Mesodermal cell (in vitro differentiated cells): ENCODE results near the gene CHRND.

Experiments used
- H3K27ac ChIP-seq: 2 replicates; pipeline ENCODE4 v1.7.0; 2013; ENCODE audit warnings: mild to moderate bottlenecking, low read depth, low read length, moderate library complexity; ENCODE audit not compliant: severe bottlenecking
- H3K36me3 ChIP-seq: 2 replicates; pipeline ENCODE4 v1.7.1; 2013; ENCODE audit warnings: mild to moderate bottlenecking, low read length, moderate library complexity; ENCODE audit not compliant: control insufficient read depth, insufficient read depth
- H3K4me1 ChIP-seq: one replicate; pipeline ENCODE4 v1.7.1; 2013; ENCODE audit warnings: mild to moderate bottlenecking, low read length; ENCODE audit not compliant: insufficient read depth, control insufficient read depth, poor library complexity, severe bottlenecking
- H3K4me3 ChIP-seq: 2 replicates; pipeline ENCODE4 v1.7.0; 2013; ENCODE audit warnings: low read length, control low read depth, mild to moderate bottlenecking; ENCODE audit not compliant: insufficient read depth, poor library complexity, severe bottlenecking; ENCODE audit errors: extremely low read depth
- H3K9me3 ChIP-seq: 2 replicates; pipeline ENCODE4 v1.7.1; 2013; ENCODE audit warnings: mild to moderate bottlenecking, low read length, moderate library complexity; ENCODE audit not compliant: control insufficient read depth
- WGBS, 2 experiments: methylation state at CpG; one replicate each; pipeline ENCODE4 v1.1.5; 2013; ENCODE audit warnings: missing lambda C conversion rate in 2 of 2; ENCODE audit not compliant: insufficient coverage in 2 of 2; 5-methylcytosine and 5-hydroxymethylcytosine counted together

The CHRND gene

DNA sequence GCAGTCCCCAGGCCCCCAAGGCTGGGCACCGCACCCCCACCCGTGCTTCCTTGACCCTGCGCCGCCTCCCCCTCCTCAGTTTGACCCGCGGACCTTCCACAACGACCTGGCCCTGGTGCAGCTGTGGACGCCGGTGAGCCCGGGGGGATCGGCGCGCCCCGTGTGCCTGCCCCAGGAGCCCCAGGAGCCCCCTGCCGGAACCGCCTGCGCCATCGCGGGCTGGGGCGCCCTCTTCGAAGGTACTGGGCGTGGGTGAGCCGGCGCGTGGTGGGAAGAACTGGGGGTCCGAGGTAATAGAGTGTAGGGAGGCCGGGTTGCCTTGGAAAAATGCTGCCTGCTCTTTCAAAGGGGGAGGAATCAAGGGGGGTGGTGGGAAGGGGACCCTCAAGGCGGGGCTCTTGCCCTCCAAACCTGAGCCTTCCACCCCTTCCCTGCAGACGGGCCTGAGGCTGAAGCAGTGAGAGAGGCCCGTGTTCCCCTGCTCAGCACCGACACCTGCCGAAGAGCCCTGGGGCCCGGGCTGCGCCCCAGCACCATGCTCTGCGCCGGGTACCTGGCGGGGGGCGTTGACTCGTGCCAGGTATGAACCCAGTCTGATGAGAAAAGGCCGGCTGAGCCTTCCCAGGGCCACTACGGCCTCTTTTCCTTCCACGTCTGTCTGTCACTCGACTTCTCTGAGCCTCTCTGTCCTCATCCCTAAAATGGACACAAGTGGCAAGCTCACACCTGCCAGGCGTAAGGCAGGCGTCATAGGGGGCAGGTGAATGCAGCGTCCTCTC is 3.1 kb upstream of the CHRND start:
- Histone ChIP-seq H3K4me1 (peaks cover 6% of the 10 kb centered on the region), H3K27ac (no peak overlapping the region), H3K9me3 (no peaks in the 10 kb centered on the region), H3K36me3 (no peaks in the 10 kb centered on the region), H3K4me3 (no peak overlapping the region)
- 33 to 37% methylated on average over 18 to 27 of the region's 46 CpGs for WGBS, 2 experiments

DNA sequence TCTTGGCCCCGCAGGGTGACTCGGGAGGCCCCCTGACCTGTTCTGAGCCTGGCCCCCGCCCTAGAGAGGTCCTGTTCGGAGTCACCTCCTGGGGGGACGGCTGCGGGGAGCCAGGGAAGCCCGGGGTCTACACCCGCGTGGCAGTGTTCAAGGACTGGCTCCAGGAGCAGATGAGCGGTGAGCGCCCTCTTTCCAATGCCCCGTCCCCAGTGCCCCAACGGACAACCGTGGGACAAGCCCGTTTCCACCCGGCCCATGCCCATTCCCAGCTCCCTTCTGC is 2.6 kb upstream of the CHRND start:
- H3K27ac ChIP-seq: no peak overlapping the region
- no peaks in the 10 kb centered on the region for H3K9me3 ChIP-seq
- H3K36me3 ChIP-seq: no peaks in the 10 kb centered on the region
- 11 to 24% methylated on average over 16 of the region's 16 CpGs for WGBS, 2 experiments
- peaks cover 6% of the 10 kb centered on the region for H3K4me1 ChIP-seq
- H3K4me3 ChIP-seq: peak overlapping the region; percentile 33

DNA sequence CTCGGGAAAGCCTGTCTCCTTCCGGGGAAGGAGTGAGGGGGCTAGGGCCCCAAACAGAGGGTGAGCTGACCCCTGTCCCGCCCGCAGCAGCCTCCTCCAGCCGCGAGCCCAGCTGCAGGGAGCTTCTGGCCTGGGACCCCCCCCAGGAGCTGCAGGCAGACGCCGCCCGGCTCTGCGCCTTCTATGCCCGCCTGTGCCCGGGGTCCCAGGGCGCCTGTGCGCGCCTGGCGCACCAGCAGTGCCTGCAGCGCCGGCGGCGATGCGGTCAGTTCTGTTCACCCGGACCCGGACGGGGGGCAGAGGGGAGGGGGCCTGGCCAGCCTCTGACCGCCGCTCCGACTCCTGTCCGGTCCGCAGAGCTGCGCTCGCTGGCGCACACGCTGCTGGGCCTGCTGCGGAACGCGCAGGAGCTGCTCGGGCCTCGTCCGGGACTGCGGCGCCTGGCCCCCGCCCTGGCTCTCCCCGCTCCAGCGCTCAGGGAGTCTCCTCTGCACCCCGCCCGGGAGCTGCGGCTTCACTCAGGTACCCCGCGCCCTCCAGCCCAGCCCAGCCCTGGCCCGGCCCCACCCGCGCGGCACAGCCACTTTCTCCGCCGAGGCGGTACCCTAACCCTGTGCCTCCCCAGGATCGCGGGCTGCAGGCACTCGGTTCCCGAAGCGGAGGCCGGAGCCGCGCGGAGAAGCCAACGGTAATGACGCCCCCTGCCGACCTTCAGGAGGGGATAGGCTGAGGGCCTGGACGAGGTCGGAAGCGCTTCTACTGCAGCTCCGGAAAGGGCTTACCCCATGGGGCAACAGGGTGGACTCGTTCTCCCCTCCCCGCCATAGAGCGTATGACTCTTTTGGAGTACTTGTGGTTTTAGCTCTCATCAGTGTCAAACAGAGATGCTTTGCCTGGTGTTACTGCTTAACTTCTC is 2.0 kb upstream of the CHRND start:
- 1 to 3% methylated on average over 72 to 74 of the region's 75 CpGs for WGBS, 2 experiments
- H3K4me1 ChIP-seq: peaks cover 6% of the 10 kb centered on the region
- no peak overlapping the region for H3K27ac ChIP-seq
- H3K36me3 ChIP-seq: no peaks in the 10 kb centered on the region
- H3K9me3 ChIP-seq: no peaks in the 10 kb centered on the region
- H3K4me3 ChIP-seq: peak overlapping the region; percentile 33

DNA sequence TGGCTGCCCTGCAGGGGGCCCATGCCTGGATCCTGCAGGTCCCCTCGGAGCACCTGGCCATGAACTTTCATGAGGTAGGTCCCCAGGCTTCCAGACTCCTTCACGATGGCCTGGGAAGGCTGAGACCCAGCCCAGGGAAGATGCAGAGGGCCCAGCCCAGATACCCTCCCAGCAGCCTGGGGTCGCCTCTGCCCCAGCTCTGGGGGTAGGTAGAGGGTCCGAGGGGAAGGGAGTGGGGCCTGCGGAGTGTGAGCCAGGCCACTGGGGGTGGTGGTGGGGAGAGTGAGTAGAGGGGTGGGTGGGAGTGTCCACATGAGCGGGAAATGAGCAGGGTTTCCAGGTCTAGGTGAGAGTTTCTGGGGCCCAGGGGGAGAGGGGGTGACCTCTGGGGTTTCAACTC is 1.2 kb upstream of the CHRND start:
- Histone ChIP-seq H3K27ac (no peak overlapping the region), H3K4me1 (peaks cover 6% of the 10 kb centered on the region), H3K4me3 (no peak overlapping the region), H3K36me3 (no peaks in the 10 kb centered on the region), H3K9me3 (no peaks in the 10 kb centered on the region)
- 20 to 66% methylated on average over 1 to 5 of the region's 6 CpGs for WGBS, 2 experiments

DNA sequence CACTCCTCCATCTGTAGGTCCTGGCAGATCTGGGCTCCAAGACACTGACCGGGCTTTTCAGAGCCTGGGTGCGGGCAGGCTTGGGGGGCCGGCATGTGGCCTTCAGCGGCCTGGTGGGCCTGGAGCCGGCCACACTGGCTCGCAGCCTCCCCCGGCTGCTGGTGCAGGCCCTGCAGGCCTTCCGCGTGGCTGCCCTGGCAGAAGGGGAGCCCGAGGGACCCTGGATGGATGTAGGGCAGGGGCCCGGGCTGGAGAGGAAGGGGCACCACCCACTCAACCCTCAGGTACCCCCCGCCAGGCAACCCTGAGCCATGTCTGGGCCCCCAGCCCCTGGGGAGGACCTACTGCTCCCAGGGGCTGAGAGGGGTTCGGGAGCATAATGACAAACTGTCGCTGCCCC is 761 bp upstream of the CHRND start:
- 88 to 98% methylated on average over 4 to 6 of the region's 14 CpGs for WGBS, 2 experiments
- peaks cover 6% of the 10 kb centered on the region for H3K4me1 ChIP-seq
- no peaks in the 10 kb centered on the region for H3K9me3 ChIP-seq
- H3K27ac ChIP-seq: no peak overlapping the region
- no peaks in the 10 kb centered on the region for H3K36me3 ChIP-seq
- no peak overlapping the region for H3K4me3 ChIP-seq

DNA sequence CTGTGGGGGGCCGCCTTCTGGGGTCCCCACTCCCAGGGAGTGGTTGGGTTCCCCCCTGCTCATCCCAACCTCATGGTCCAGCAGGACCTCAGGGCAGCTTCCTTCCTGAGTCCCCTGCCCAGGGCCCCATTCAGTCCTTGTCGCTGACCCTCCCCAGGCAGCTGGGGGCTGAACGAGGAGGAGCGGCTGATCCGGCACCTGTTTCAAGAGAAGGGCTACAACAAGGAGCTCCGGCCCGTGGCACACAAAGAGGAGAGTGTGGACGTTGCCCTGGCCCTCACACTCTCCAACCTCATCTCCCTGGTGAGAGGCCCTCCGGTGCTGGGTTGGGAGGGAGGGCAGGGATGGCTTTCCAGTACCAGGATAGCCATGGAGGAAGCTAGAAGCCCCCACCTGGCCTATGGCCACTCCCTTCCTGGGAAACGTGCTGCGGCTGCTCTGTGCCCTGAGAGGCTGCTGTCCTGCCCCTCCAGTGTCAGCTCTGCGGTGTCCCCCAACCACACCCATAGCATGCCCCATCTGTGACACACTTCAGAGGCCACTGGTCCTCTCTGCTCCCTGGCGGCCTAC is 497 bp downstream of the CHRND start:
- no peaks in the 10 kb centered on the region for H3K9me3 ChIP-seq
- H3K36me3 ChIP-seq: no peaks in the 10 kb centered on the region
- no peak overlapping the region for H3K4me3 ChIP-seq
- no peak overlapping the region for H3K27ac ChIP-seq
- WGBS, 2 experiments: 75 to 85% methylated on average over 8 to 11 of the region's 13 CpGs
- peaks cover 6% of the 10 kb centered on the region for H3K4me1 ChIP-seq

DNA sequence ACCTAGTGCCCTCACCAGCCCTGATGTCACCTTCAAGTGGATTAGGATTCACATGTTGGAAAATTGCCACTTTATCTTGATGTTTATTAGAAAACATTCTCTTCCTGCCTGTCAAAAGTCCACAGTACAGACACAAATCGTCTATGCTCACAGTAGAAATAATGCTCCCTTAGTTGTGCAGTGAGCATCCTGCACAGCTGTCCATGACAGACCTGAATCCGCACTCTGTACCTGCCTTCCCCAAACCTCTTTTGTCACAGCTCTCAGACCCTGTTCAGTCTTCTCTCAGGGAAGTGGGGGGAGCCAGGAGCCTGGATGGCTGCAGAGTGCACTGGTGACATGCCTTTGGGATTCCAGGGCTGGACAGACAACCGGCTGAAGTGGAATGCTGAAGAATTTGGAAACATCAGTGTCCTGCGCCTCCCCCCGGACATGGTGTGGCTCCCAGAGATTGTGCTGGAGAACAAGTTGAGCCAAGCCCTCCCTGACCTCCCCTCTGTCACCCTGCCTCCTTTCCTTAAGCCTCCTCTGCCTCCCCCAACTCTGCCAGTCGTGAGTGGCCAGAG is 2.0 kb downstream of the CHRND start:
- Histone ChIP-seq H3K4me1 (peaks cover 6% of the 10 kb centered on the region), H3K27ac (no peak overlapping the region), H3K36me3 (no peaks in the 10 kb centered on the region), H3K9me3 (no peaks in the 10 kb centered on the region), H3K4me3 (no peak overlapping the region)
- 78 to 81% methylated on average over 3 to 4 of the region's 6 CpGs for WGBS, 2 experiments

DNA sequence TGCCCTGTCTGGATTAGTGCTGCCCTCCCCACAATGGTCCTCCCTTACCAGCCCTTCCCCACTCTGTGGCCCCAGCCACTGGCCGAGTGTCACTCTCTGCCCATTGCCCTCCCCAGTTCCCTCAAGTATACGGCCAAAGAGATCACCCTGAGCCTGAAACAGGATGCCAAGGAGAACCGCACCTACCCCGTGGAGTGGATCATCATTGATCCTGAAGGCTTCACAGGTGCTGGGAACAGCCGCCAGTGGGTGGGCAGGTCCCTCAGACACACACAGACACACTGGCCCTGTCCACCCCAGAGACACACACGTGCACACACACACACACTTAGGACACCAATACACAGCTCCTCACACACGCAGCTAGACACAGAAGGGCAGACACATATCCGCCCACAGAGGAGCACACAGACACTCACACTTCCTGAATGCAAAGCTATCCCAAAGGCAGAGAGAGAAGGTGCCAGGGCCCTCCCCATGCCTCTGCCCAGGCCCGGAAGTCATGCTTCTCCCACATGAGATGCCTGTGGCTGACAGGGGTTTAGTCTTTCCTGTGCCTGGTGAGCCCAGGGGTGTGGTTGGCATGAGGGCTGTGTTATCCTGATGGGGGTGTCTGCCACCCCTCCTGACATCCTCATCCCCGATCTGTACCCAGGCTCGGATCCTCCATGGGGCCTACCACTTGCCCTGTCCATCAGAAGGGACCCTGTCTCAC is 2.9 kb downstream of the CHRND start:
- Histone ChIP-seq H3K4me1 (no peaks in the 10 kb centered on the region), H3K9me3 (no peaks in the 10 kb centered on the region), H3K36me3 (no peaks in the 10 kb centered on the region), H3K4me3 (no peak overlapping the region), H3K27ac (no peak overlapping the region)
- 83 to 87% methylated on average over 1 to 8 of the region's 11 CpGs for WGBS, 2 experiments

DNA sequence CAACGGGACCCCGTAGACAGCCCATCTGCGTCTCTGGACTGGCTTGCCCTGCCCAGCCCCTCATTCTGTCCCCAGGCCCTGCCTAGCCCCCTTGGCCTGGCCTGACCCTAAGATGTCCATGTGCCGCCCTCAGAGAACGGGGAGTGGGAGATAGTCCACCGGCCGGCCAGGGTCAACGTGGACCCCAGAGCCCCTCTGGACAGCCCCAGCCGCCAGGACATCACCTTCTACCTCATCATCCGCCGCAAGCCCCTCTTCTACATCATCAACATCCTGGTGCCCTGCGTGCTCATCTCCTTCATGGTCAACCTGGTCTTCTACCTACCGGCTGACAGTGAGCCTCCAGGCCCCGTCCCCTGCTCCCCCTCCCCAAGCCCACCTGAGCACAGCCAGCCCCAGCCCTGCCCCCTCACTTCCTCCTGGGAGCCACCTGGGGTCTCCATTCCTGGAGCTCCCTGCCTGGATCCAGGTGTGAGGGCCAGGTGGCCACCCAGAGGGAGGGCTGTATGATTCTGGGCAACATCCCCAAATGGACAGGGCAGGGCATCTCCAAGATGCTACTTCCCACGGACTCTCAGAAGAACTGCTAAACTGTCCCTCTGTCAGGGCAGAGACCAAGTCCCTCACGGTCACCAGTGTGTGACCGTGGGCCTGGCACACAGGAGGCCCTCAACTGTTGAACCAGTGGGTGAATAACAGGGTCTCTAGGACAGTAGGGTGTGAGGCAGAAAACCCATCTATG is 4.0 kb downstream of the CHRND start:
- Histone ChIP-seq H3K36me3 (no peaks in the 10 kb centered on the region), H3K27ac (no peak overlapping the region), H3K9me3 (no peaks in the 10 kb centered on the region), H3K4me3 (no peak overlapping the region), H3K4me1 (no peaks in the 10 kb centered on the region)
- 91 to 94% methylated on average over 12 to 17 of the region's 17 CpGs for WGBS, 2 experiments
